22Rv1 (cell line): ENCODE measurements around the gene PTGR3.
A peak's percentile ranks its signal among the peaks of the same experiment; 100 is the strongest.

Experiments used
- H3K27ac ChIP-seq: fragments of 450-650 bp; 2 replicates; pipeline ENCODE4 v1.5.1; 2017
- ZFX ChIP-seq: fragments of 450-650 bp; IDR thresholded peaks from 2 replicates; pipeline ENCODE4 v1.6.1; 2017; ENCODE audit warnings: antibody characterized with exemption, borderline replicate concordance
- TF ChIP-seq, protein P1 (sequence below): fragments of 450-650 bp; IDR thresholded peaks from 2 replicates; pipeline ENCODE4 v1.5.1; 2017; ENCODE audit warnings: mild to moderate bottlenecking

PTGR3 gene

DNA sequence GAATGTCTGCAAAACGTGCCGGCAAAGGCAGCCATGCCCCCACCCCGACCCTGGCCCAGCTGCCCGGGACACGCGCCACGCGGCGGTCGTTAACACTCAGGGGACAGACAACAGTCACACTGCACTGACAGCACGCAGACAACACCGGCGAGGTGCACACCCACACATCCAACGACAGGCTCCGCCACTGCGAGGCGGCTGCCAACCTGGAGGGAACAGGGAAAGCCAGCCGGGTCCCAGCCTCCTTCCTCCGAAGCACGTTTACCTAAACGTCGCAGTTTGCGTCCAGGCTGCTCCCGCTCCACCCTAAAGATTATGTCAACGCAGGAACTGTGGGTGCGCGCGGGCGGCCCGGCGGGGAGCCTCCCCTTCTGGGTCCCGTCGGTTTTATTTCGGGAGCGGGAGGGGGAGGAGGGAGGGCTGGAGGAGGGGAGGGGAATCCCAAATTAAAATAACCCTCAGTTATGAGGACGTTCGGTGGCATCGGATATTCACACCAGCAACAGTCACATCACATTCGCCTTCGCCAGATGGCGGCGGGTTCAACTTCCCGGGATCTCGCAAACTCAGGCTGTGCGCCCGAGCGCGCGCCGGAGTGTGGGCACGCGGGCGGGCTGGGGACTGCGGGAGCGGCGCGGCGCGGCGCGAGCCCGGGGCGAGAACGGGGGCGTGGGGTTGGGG is 644 bp downstream of the PTGR3 start:
- peak overlapping the region; percentile 97 for H3K27ac ChIP-seq
- TF ChIP-seq, protein P1, sequence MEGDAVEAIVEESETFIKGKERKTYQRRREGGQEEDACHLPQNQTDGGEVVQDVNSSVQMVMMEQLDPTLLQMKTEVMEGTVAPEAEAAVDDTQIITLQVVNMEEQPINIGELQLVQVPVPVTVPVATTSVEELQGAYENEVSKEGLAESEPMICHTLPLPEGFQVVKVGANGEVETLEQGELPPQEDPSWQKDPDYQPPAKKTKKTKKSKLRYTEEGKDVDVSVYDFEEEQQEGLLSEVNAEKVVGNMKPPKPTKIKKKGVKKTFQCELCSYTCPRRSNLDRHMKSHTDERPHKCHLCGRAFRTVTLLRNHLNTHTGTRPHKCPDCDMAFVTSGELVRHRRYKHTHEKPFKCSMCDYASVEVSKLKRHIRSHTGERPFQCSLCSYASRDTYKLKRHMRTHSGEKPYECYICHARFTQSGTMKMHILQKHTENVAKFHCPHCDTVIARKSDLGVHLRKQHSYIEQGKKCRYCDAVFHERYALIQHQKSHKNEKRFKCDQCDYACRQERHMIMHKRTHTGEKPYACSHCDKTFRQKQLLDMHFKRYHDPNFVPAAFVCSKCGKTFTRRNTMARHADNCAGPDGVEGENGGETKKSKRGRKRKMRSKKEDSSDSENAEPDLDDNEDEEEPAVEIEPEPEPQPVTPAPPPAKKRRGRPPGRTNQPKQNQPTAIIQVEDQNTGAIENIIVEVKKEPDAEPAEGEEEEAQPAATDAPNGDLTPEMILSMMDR: peak; percentile 17; the same call in 1 of the 2 replicates
- no peak for TF ChIP-seq ZFX

DNA sequence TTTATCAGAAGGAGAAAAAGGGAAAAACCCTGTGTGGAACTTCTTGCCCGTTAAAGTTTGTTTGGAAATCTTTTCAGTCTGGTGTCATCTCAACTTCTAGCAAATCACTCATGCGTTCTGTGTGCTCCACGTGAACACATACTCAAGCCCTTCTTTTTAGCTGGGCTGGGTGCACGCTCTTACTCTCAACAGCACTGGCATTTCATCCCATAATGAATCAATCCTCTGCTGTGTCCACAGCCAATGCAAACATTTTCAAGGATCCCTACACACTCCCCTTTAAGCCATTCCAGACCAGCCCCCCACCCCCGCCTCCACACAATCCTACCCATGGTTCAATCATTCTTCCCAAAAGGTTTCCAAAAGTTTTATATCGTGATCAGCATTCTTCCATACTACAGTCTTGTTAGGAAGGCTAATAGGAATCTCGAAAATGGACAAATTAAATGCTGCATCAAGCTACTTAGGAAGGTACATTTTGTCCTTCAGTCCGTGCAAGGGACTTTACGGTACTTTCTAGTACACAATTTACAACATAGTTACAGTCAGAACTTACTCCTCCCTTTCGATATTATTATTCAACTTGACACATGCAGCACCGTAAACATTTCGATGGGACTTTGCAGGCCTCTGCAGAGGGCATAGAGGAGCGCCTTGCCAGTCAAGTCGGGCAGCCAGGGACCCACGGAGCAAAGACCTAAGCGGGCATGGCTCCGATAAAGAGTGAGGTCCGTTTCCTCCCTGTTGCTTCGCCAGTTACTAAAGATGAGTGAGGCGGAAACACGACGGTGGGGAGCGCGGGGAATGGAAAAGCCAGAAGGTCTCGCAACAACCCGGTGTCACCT is 1.4 kb downstream of the PTGR3 start:
- H3K27ac ChIP-seq: peak overlapping the region; percentile 97
- TF ChIP-seq, protein P1: no peak
- no peak for TF ChIP-seq ZFX

DNA sequence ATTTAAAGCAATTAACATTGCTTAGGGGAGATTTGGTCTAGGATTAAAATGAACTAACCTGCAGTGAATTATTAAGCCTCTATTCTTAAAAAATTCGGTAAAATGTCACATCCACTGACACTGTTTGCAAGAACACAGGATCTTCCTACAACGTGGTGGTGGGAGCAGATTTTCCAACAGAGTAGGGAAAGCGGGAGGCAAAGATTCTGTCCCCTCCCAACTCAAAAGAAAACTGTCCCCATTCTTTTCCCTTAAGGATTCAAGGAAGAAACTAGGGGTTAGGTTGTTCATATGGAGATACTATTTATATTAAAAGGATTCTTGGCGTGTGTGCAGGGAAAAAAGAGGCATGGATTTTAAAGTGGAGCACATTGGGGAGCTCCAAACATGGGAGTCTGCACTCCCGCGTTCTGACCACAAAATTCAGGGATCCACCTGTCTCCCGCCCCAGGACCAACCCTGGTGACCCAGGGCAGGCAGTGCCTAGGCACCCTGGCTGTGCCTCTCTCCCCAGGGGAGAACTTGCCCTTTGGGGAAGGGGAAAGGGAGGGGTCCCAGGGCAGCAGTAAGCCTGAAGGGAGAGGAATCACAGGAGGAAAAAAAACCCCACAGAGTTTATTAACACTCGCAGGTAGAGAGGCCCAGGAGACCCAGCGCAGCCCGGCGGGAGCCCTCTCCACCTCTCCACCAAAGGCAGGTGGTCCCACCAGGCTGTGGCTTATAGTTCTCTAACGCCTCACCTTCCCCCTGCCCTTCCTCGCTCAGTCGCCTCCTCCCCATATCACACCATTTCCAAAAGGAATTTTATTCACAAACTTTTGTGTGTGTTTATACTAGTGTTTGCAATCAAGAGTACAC is 2.3 kb downstream of the PTGR3 start:
- no peak overlapping the region for H3K27ac ChIP-seq
- TF ChIP-seq, protein P1: no peak
- TF ChIP-seq ZFX: no peak

DNA sequence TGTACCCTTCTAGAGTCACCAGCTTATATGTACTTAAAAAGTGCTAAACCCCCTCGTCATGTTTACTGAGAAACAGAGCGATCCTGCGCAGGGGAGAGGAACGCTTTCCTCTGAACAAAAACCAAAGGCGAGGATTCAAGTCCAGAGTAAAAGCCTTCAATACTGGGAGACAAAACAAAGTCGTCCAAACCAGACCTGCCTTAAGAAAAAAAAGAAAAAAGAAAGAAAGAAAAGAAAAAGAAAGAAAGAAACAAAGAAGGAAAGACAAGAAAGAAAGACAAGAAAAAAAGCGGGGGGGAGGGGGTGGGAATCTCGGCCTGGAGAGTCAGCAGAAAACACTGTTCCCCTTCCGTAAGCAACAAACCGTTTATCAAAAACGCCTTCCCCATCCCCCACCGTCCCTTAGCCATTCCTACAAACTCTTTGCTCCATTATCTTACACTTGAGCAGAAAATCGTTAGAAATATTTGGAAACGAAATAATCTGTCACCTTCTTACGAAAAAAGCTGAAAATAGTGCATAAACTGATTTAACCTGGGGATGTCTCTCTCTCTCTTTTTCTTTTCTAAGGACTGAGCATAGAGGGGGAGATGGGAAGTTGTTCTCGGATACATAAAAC is 3.3 kb downstream of the PTGR3 start:
- TF ChIP-seq ZFX: no peak
- TF ChIP-seq, protein P1: no peak
- no peak overlapping the region for H3K27ac ChIP-seq

DNA sequence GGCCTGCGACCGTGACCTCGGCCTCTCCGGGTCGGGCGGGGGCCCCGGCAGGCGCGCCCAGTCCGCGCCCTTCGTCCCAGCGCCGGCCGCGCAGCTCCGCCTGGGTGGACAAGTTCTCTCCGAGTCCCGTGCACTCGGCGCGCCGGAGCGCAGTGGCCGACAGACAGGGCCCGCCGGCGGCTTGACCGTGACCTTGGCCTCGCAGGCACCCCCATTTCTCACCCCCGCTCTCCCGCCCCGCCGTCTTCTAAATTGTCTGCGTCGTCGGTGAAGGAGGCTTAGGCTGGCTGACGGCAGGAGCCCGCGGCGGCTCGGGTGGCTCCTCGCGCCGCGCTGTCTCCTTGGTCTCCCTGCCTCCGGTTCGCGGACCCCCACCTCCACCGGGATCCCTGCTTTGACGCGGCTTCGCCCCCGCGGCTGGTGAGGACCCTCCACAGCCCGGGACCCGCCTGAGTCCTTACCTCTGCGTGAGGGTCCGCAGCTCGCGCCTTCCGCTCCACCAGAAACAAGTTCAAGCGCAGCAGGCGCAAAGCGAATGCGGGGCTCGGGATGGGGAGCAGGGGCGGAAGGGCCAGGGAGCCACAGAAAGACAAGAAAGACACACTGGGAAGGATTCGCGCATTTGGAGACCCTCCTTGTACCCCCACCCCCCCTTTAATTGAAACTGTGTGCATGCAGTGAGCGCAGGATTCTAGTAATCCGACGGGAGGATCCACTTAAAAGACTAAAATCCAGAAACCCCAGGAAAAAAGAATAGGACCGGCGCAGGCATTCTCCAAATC is 4.0 kb downstream of the PTGR3 start:
- no peak overlapping the region for H3K27ac ChIP-seq
- no peak for TF ChIP-seq ZFX
- TF ChIP-seq, protein P1: no peak

DNA sequence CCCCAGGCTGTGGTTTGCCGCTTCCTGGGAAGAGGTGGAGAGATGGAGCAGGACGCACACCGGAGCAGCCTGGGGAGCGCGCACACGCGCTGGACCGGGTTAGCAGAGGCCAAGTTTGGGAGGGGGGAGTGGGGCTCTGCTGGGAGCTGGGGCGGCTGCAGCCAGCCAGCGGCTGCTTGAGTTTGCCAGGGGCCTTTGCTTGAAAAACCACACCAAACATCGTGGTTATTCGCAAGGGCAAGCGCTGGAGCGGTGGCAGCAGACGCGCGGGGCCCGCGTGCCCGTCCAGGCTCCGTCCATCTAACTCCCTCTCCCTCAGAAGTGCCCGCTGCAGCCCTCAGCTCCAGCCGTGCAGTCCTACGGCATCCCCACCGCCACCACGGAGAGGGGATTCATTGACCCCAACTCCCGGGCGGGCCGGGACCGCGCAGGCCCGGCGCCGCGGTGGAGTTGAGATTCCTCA is 4.6 kb downstream of the PTGR3 start:
- TF ChIP-seq, protein P1: no peak
- no peak for TF ChIP-seq ZFX
- H3K27ac ChIP-seq: no peak overlapping the region
